Measurements from ENCODE around the gene CLECL1.

DNA sequence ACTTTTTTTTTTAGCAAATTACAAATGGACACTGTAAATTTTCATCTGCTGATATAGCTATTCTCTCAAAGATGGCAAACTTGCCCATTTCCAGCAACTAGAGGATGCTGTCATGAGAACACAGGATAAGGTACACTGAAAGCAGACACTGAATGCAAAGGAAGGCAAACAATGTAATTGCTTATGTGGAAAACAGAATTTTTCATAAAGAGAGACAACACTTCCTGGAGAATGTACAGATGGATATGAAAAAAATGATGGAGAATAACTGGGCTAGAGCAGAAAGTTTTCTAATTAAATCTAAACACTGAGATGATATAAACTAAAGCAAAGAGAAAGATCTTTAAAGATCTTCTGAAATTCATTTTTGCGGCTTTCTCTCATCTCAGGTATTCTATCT is 27.2 kb upstream of the CLECL1 start:
- TF ChIP-seq YY1 (IDR thresholded peaks at IDR 0.05; ENCODE audit: insufficient read depth, insufficient read length) (no peak), ZNF274 (IDR thresholded peaks at IDR 0.05; ENCODE audit: low read depth, low read length) (no peak)

All from NT2/D1 (cell line).